Measurements from ENCODE around the gene ABHD10.

The ABHD10 gene

DNA sequence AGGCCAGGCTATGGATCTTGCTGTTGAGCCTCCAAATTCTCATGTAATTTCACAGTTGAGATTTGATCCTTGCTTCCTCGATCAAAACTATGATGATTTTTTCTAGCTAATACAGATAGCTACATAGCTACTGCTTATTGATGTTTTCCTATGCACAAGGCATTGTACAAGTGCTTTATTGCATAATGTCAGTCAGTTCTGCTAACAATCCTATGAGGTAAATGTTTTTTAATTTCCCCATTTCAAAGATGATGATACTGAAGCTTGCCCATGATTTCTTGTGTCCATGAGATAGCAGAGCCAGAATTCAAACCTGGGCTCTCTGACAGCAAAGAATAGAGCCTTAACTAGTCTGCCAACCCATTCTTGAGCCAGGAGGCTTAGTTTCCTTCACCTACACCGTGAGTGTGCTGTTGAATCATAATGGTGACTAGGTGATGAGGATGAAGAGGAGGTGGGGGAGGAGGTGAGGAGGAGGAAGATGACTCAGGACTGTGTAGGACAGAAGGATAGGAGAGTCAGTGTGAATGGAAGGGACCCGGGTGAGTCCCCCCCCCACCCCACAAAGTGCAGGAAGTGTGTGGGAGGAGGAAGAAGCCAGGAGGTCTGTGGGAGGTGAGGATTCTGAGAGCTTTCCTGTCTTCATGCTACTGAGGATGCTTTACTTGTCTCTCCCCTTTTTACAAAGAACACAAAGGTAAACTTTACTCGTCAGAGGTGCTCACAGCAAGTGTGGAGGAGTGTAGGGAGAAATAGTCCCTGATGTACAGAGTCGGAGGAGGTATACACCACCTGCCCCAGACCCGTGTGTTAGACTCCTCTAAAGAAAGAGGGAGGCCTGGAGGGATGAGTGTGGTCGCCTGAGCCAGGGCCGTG is 23.5 kb downstream of the ABHD10 start:
- no peak for DNase-seq

- DNase-seq: no peak
Measured at GRCh38 chr3:112003321-112004080, 24.7 kb downstream of the ABHD10 start.

DNA sequence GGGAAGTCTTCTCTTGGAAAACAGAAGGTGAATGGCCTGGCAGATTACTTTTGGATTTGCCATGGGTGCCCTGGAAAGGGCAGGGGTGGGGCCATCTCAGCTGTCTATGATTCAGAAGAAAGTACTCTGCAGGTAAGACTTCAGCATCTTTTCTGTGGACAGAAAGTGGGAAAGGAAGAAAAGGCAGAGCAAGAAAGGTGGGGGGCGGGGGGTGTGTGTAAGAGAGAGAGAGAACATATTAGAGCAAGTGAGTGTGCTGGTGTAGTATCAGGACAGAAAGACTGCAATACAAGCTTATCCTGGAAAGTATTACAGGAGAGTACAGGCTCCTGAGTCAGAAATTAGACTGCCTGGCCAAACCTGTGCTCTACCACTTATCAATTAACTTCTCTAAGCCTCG is 25.4 kb downstream of the ABHD10 start:
- no peak for DNase-seq

GRCh38 chr3:112004669-112005068 is 25.8 kb downstream of the ABHD10 start:
- no peak for DNase-seq

- DNase-seq: no peak
Measured at GRCh38 chr3:112005091-112005672, 26.4 kb downstream of the ABHD10 start.

GRCh38 chr3:112007633-112008032 is 28.8 kb downstream of the ABHD10 start:
- no peak for DNase-seq

DNA sequence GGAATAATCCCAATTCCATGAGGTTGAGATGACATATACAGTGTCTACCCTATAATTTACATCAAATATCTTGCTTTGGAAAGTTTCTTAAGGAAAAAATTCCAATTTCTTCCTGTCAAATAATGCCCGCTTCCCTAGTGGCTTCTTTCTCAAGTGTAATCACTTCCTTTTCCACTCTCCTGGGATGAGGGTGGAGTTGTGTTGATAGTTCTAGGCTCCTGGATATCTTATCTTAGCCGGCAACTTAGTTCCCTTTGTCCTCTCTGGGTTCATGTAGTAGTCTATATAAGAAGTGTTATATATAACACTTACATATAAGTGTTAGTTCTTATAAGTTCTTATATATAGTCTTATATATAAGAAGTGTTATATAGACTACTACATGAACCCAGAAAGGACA is 30.8 kb downstream of the ABHD10 start:
- no peak for DNase-seq

GRCh38 chr3:112010636-112011035 is 31.8 kb downstream of the ABHD10 start:
- peak; percentile 38 for DNase-seq

GRCh38 chr3:112011376-112011940 is 32.6 kb downstream of the ABHD10 start:
- DNase-seq: no peak

GRCh38 chr3:112012205-112012992 is 33.6 kb downstream of the ABHD10 start:
- no peak for DNase-seq

- DNase-seq: no peak
Measured at GRCh38 chr3:112013058-112013783, 34.4 kb downstream of the ABHD10 start.

DNA sequence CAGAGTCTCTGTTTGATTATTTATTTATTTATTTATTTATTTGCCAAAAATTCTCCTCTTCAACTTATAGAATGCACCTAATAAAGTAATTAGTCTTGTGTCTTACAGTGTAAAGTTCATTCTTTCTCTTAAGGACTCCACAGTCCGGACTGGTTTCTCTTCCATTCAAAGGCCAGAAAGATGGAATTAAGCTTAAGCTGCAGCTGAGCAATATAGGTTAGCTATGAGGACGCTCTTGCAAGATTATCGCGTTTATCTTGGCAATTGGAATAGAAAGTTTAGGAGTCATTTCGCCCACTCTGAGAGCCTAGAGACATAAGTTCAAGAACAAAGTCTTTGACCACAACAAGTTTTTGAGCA is 34.9 kb downstream of the ABHD10 start:
- no peak for DNase-seq

- DNase-seq: no peak
Measured at GRCh38 chr3:112017091-112017490, 38.3 kb downstream of the ABHD10 start.

GRCh38 chr3:112018712-112019111 is 39.9 kb downstream of the ABHD10 start:
- no peak for DNase-seq

GRCh38 chr3:112019716-112020115 is 40.9 kb downstream of the ABHD10 start:
- DNase-seq: no peak

DNA sequence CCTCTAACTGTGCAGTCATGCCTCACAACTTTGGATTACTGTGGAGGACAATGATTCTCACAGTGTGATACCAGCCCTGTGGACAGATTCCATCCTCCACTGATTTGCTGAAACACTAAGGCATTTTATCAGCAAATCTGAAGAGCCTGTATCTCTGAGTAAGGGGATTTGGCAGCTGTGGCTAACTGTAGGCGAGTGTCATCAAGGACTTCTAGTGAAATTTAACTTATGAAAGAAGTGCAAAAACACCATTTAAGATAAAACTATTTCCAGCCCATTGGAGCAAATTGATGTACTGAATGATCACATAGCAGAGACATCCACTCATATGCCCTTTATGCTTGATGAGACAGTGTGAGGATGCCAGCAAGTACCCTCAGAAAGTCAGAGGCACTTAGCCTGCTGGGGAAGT is 41.9 kb downstream of the ABHD10 start:
- DNase-seq: no peak

DNA sequence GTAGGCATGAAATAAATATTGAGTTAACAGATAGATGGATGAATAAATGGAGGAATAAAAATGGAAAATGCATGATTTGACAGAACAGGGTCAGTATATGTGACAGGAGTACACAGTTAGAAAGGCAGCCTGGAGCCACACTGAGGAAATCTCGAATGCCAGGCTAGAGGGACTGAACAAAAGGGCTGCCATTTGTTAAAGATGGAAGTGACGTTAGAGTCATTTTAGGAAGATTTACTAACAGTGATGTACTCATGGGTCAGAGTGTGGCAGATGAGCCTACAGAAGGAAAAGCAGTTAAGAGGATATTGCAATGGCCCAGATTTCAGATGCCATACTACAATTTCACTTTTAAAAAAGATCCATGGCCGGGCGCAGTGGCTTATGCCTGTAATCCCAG is 48.3 kb downstream of the ABHD10 start:
- no peak for DNase-seq

- DNase-seq: peak; percentile 74
Measured at GRCh38 chr3:112027826-112028225, 49.0 kb downstream of the ABHD10 start.

DNA sequence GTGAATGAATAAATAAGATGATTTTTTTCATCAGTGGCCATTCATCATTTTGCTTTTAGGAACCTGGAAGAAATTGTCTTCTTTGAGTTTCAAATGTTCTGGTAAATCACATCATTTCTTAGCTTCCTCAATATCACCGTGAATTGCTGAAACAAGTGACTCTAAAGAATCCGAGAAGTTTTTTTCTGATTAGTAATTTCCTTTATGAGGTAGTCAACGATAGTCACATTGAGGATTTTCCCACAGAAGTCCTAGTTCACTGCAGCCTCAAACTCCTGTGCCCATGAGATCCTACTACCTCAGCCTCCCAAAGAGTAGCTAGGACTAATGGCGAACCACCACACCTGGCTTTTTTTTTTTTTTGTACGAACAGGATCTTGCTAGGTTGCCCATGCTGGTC is 52.1 kb downstream of the ABHD10 start:
- DNase-seq: no peak

DNA sequence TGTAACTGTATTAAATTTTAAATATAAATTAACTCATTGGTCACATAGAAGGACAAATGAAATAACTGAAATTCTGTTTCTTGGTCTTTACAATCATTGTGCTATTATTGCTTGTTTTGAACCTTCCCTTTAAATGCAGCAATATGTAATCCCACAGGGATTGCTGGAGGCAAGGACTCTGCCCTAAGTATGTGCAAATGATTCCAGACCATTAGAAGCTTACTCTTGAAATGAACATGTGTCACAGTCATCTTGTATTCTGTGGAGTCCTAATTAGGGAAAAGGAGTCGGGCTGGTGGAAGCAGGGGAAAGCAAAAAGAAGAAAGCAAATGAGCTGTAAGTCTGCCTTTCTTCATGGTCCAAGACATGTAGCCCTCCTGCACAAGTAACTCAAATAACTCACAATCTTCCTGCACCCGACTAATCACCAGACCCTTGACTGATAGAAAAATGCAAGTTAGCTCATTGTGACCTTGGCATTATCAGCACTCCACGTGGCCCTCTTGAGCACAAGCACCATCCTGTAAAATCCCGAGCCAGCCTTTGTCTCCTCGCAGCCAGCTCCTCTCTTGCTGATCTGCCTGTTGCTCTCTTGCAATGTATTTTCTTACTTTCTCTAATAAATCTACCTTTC is 53.4 kb downstream of the ABHD10 start:
- peak; percentile 74 for DNase-seq

DNA sequence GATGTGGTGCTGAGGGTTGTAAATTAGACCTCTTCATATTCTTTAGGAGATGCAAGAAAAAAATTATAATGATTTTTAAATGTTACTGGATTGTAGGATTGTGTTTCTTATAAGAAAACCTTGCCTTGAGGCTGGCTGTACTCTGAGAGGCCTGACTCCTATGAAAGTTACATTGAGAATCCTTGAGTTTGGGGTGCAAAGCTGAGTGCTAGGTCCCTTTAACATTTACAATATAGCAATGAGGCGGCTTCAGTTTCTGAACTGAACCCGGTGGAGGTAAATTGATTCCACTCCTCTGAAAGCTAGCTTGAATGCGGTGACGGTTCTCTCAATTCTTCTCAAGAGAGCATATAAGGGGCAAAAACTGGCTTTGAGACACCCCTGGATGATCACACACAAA is 55.6 kb downstream of the ABHD10 start, which contains the start of gene TMPRSS7:
TSS of gene TMPRSS7 (plus strand) at position 301 of the 400 bp plus-strand sequence. CDS start 110 bp downstream, outside the sequence.
- no peak for DNase-seq
